GM19324 (cell line): ENCODE measurements around the gene WWC1.

Experiments
- ATAC-seq: cut with Tn5 transposase; IDR thresholded peaks from one replicate; pipeline ENCODE4 v1.9.1; 2021; ENCODE audit warnings: mild to moderate bottlenecking, moderate library complexity; ENCODE audit not compliant: unreplicated experiment, low FRiP score

Gene WWC1

GRCh38 chr5:168291342-168291963 is at the start of gene WWC1:
TSS of gene WWC1 (plus strand) at chr5:168291645. CDS start at chr5:168292153, 508 bp downstream.
- peak; percentile 76 for ATAC-seq

GRCh38 chr5:168244838-168245559 is 46.4 kb upstream of the WWC1 start:
- no peak for ATAC-seq

GRCh38 chr5:168249923-168250322 is 41.5 kb upstream of the WWC1 start:
- no peak for ATAC-seq

GRCh38 chr5:168251259-168251658 is 40.2 kb upstream of the WWC1 start:
- ATAC-seq, result no peak

GRCh38 chr5:168254013-168254693 is 37.3 kb upstream of the WWC1 start:
- ATAC-seq, result no peak

GRCh38 chr5:168260353-168261226 is 30.9 kb upstream of the WWC1 start:
- ATAC-seq, result no peak

- no peak for ATAC-seq
Observed at GRCh38 chr5:168261227-168261571, 30.2 kb upstream of the WWC1 start.

DNA sequence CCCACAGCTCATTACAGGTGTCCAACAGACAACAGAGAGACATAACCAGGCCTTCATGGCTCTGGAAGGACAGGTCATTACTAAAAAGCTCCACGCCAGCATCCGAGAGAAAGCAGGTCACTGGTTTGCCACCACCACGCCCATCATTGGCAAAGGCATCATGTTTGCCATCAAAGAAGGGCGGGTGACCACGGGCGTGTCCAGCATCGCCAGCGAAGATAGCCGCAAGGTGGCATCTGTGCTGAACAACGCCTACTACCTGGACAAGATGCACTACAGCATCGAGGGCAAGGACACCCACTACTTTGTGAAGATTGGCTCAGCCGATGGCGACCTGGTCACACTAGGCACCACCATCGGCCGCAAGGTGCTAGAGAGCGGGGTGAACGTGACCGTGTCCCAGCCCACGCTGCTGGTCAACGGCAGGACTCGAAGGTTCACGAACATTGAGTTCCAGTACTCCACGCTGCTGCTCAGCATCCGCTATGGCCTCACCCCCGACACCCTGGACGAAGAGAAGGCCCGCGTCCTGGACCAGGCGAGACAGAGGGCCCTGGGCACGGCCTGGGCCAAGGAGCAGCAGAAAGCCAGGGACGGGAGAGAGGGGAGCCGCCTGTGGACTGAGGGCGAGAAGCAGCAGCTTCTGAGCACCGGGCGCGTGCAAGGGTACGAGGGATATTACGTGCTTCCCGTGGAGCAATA is 29.3 kb upstream of the WWC1 start:
- no peak for ATAC-seq

- no peak for ATAC-seq
Observed at GRCh38 chr5:168263121-168263520, 28.3 kb upstream of the WWC1 start.

- no peak for ATAC-seq
Observed at GRCh38 chr5:168266016-168266415, 25.4 kb upstream of the WWC1 start.

- peak; percentile 89 for ATAC-seq
Observed at GRCh38 chr5:168268949-168269936, 22.2 kb upstream of the WWC1 start.

GRCh38 chr5:168269937-168270330 is 21.5 kb upstream of the WWC1 start:
- no peak for ATAC-seq

DNA sequence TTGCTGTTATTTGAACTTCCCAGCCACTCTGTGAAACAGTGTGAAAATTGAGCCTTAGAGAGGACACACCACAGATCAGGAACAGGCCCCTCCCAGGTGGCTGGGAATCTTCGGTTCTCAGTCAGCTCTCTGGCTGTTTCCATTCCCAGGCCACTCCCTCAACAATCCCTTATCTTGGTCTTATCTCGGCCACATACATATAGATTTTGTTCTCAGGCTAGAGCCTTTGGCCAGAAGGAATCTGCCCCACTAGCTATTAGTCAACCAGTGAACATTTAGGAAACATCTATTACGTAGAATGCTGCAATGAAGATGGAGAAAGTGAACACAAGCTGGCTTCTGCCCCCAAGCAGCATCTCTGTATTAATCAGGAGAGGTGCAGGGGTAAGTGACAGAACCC is 21.0 kb upstream of the WWC1 start:
- no peak for ATAC-seq

DNA sequence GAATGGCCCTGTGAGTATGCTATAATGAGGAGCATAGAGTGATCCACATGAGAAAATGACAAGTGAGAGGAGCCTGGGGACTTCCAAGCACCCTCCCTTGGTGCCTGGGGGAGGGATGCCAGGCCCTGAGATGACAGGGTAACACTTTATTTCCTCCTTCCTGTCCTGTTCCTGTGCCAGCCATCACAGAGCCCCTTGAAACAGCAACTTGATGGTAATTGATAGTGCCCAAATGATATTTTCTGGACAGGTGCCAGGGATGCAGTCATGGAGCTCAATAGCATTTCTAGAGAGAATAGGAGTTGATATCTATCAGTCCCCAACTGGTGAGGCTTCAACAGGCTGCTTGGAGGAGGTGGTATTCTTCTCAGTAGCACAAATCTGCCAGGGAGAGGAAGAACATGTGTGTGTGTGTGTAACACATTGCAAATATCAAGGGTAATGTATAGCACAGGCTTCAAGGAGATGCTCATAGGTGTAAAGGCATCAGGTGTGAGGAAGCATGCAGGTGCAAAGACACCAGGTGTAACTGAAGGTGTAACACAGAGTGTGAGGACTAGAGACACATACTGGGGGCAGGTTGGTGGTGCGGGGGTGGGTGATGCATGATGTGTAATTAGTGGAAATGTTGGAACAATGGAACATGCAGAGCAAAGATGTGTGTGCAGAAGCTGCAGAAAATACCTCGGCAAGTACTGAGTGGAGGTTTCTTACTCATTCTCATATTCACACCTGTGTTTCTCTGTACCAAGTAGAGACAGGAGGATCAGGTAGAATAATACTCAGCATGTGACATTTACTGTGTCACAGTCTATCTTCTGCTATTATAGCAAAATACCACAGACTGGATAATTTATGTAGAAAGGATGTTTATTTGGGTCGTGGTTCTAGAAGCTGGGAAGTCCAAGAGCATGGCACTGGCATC is 18.1 kb upstream of the WWC1 start:
- ATAC-seq, result no peak

DNA sequence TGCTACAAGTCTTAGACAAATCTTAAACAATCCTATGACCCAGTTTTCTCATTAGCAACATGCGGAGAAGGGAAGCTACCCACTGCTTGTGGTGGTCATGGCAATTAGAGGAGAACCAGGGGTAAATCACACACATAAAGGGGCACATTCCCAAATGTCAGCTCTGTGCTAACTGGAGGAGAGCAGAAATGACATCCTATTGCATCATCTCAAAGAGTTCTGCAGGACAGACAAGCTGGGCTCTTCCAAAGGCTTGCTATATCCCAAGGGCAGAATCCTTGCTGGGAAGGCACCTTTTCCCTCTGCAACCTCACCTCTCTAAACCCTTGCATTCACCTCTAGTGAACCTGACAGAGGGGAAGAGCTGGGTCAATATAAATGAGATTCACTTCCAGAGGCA is 17.0 kb upstream of the WWC1 start:
- no peak for ATAC-seq

DNA sequence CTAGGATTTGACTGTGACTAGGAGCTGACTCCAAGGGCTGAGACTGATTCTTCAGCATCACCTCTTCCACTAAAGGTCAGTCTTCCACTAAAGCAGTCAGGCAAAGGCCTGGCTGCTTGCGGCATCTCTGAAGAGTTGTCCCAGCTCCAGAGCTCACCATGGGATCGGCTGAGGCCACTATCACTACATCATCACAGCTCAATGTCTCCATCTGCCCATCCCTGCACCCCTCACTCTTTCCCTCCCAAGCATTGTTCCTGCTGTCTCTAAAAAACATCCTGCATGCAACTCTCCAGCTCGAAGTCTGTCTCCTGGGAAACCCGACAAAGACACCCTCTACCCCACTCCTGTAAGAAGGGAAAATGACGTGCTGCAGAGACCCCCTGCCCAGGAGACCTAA is 15.5 kb upstream of the WWC1 start:
- ATAC-seq, result no peak

DNA sequence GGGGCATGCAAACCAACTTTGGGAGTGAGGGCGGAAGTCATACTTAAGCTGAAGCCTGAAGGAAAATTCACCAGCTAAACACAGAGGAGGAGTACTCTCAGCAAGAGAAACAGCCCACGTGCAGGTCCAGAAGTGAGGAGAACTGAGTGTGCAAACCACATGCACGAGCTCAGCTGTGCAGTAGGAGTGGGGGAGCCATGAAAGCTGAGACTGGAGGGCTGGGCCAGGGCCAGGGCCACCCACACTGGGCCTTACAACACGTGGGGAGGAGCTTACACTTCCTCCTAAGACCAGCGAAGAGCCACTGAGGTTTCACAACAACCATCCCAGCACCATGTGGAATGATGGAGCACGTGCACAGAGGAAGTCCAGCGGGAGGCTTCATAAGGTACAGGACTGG is 9.3 kb upstream of the WWC1 start:
- ATAC-seq, result no peak

DNA sequence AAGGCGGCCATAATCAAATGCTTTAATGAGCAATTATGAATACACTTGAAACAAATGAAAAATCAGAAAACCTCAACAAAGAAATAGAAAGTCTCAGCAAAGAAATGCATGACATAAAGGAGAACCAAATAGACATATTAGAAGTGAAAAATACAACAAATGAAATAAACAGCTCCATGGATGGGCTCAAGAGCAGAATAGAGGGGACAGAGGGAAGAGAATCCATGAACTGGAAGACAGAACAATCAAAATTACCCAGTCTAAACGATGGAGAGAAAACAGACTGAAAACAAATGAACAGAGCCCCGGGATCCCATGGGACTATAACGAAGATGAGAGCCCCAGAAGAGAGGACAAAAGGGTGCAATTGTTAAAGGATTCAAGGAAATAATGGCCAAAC is 6.6 kb upstream of the WWC1 start:
- no peak for ATAC-seq
